Ovary (tissue), 3 donors: Measurements from ENCODE around the gene SEBOX.

Experiments used
- CTCF ChIP-seq, 3 donors: fragments of 450-650 bp in 2 of 3; fragments of 200-600 bp in 1 of 3; IDR thresholded peaks; one replicate each; pipeline versions ENCODE4 v1.5.1 to v1.8.0; 2016 to 2022; ENCODE audit warnings: antibody characterized with exemption in 3 of 3, mild to moderate bottlenecking in 1 of 3
- EP300 ChIP-seq: sonication (generic); formaldehyde crosslinking; IDR thresholded peaks from one replicate; pipeline ENCODE4 v1.6.1; 2017; ENCODE audit warnings: antibody characterized with exemption
- POLR2A ChIP-seq: fragments of 450-650 bp; IDR thresholded peaks from one replicate; pipeline ENCODE4 v1.6.1; 2017; ENCODE audit warnings: antibody characterized with exemption, mild to moderate bottlenecking, moderate library complexity
- donor health status: DM: no; HTN: no; CAD: no.

- TF ChIP-seq CTCF (IDR thresholded peaks at IDR 0.05) (no peak), POLR2A (no peak), EP300 (no peak)
Measured at GRCh38 chr17:28324267-28324745, 40.7 kb downstream of the SEBOX start.
